ENCODE results near the gene CHST15. TPM values are rescaled to one million over a fixed set of nuclear protein-coding genes. Genes with fewer than 3 reads are reported as not detected.

Gene CHST15
- total RNA-seq, 2 experiments from 2014 or later, result 0.12 to 0.25 TPM

DNA sequence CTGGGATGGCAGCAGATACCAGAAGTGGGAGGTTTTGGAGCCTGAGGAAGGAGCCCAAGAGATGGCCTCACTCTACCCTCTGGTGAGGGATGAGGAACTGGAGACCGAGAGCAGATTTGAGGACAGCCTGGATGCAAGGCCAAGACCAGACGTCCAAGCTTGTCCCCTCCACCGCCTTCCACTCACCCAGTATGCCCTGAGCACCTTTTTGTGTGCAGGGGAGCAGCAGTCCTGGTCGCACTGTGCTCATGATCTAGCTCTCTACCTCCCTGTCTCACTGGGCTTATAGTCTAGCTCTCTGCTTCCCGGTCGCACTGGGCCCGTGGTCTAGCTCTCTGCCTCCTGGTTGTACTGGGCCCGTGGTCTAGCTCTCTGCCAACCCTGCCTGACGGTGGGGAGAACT lies 33.6 kb upstream of the CHST15 start:
- no peak for DNase-seq
- no peak overlapping the region for H3K27ac Mint-ChIP-seq
- peaks cover 7% of the 10 kb centered on the region for H3K27me3 Mint-ChIP-seq
- H3K4me1 Mint-ChIP-seq, result no peaks in the 10 kb centered on the region
- H3K4me3 Mint-ChIP-seq, result no peak overlapping the region
- no peaks in the 10 kb centered on the region for H3K36me3 Mint-ChIP-seq
- no peaks in the 10 kb centered on the region for H3K9me3 Mint-ChIP-seq

DNA sequence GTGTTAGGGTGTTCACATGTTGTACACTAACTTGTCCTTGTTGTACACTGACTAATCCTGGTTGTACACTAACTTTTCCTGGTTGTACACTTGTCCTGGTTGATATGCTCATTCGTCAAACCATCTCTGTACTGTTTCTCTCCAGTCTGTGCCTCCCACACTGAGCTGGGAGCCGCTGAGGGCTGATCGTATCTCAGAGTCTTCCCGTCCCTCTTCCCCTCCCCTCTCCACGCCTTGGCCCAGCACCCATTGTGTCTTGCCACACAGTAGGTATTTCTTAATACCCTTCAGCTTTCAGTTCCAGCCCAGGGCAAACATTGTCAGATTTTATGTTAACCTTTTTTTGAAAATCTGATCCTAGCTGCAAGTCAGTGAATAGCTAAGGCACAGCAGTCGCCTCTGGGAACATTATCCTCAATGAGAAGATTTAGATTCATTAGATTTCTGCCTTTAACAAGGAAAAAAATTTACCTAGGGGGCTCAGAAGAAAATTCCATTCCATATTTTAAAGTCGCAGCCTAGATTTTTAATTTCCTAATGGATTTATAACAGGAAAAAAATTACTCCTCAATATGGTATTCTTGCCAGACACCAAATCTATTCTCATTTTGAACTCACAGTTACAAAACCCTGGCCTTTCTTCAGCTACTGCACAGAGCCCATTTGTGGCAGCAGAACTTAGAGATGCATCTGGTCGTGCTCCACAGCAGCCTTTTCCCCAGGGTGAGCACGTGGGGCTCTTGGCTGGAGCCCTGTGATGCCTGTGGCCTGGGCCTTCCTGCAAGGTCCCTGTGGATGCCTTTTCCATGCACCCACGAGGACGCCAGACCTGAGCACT lies 33.0 kb upstream of the CHST15 start:
- no peak overlapping the region for H3K27ac Mint-ChIP-seq
- H3K4me1 Mint-ChIP-seq, result no peaks in the 10 kb centered on the region
- no peak for DNase-seq
- H3K27me3 Mint-ChIP-seq, result peaks cover 7% of the 10 kb centered on the region
- no peak overlapping the region for H3K4me3 Mint-ChIP-seq
- no peaks in the 10 kb centered on the region for H3K36me3 Mint-ChIP-seq
- H3K9me3 Mint-ChIP-seq, result no peaks in the 10 kb centered on the region

DNA sequence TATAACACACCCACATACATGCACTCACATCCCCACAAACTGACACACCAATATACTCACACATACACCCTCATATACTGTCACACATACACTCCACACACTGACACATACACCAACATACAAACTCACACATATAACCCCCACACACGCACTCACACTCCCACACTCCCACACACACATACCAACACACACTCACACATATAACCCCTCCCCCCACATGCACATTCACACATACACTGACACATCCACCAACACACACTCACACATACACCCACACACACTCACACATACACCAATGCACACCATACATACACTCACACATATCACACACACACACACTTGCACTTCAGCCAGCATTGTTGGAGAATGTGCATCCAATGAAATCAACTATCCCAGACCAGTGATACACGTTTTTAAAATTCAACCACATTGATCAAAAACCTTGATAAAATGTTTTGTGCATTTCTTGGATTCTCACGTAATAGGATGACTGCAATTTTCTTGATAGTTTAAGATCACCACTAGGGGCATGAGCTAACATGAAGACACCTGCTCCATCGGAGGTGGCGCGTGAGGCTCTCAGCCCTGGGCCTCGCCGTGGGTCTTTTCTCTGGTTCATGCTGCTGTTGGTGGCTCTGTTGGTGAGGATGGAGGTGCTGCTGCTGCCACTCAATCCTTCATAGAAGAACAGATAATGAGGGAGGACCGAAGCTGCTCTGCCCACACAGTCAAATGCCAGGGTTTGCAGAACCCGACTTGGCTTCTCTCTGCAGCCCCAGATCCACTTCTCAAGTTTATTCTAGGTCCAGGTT lies 32.1 kb upstream of the CHST15 start:
- H3K4me1 Mint-ChIP-seq, result no peaks in the 10 kb centered on the region
- H3K27me3 Mint-ChIP-seq, result peaks cover 1% of the 10 kb centered on the region
- H3K27ac Mint-ChIP-seq, result no peak overlapping the region
- H3K36me3 Mint-ChIP-seq, result no peaks in the 10 kb centered on the region
- no peaks in the 10 kb centered on the region for H3K9me3 Mint-ChIP-seq
- H3K4me3 Mint-ChIP-seq, result no peak overlapping the region
- no peak for DNase-seq

DNA sequence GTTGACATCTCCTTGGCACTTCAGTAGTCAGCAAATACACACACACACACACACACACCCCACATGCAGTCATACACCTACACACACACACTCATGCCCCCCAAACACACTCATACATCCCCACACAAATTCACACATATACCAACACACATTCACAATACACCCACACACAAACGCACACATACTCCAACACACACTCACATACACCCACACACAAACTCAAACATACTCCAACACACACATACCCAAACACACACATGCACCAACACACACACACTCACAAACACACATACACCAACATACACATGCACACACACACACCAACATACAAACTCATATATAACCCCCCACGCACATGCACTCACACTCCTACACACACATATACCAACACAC lies 31.4 kb upstream of the CHST15 start:
- H3K36me3 Mint-ChIP-seq, result no peaks in the 10 kb centered on the region
- DNase-seq, result no peak
- H3K9me3 Mint-ChIP-seq, result no peaks in the 10 kb centered on the region
- H3K4me1 Mint-ChIP-seq, result no peaks in the 10 kb centered on the region
- no peak overlapping the region for H3K27ac Mint-ChIP-seq
- H3K4me3 Mint-ChIP-seq, result no peak overlapping the region
- H3K27me3 Mint-ChIP-seq, result no peaks in the 10 kb centered on the region

DNA sequence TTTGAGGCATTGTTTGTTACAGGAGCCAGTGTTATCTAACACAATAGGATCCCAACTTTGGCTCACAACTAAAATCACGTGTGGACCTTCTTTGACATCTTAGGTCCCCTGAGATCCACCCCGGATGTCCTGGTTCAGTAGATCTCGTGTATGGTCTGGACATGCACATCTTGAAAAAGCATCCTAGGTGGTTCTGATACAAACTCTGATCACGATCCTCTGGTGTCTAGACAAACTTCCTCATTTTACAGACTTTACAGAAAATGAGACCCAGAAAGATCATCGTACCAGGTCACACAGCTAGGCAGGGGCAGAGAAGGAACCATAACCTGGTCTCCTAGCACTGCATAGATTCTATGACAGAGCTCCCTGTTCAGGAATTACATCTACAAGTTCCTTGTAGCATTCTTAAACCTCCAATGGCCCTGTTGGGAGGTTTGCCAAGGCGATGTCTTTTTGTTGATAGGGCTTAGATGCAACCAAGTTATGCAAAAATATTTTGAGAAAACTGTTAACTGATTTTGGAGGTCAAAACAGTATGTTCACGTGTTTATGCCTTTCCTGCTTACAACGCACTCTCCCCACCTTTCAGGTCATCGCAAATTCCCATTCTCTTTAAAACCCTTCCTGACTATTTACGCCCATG lies 30.8 kb upstream of the CHST15 start:
- Mint-ChIP-seq H3K4me3 (no peak overlapping the region), H3K27me3 (no peaks in the 10 kb centered on the region), H3K9me3 (no peaks in the 10 kb centered on the region), H3K36me3 (no peaks in the 10 kb centered on the region), H3K4me1 (no peaks in the 10 kb centered on the region), H3K27ac (no peak overlapping the region)
- DNase-seq, result no peak

DNA sequence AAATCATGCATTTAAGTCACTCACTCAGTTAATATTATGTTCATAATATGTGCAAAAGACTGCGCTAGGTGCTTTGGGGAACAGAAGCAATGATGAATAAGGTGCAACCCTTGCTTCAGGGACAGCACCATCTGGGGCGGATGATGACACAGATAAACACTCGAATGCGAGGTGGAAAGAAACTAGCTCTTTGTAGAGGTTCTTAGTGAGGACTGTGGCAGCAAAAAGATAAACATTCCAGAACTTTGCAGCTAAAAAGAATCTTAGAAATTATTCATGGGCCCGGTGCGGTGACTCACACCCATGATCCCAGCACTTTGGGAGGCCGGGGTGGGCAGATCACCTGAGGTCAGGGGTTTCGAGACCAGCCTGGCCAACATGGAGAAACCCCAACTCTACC lies 29.8 kb upstream of the CHST15 start:
- no peak overlapping the region for H3K4me3 Mint-ChIP-seq
- no peak overlapping the region for H3K27ac Mint-ChIP-seq
- H3K9me3 Mint-ChIP-seq, result no peaks in the 10 kb centered on the region
- H3K4me1 Mint-ChIP-seq, result no peaks in the 10 kb centered on the region
- no peak for DNase-seq
- H3K27me3 Mint-ChIP-seq, result no peaks in the 10 kb centered on the region
- H3K36me3 Mint-ChIP-seq, result no peaks in the 10 kb centered on the region

GRCh38 chr10:124122211-124122610 lies 28.8 kb upstream of the CHST15 start:
- no peak for DNase-seq
- Mint-ChIP-seq H3K9me3 (no peaks in the 10 kb centered on the region), H3K4me3 (no peak overlapping the region), H3K27ac (no peak overlapping the region), H3K27me3 (no peaks in the 10 kb centered on the region), H3K4me1 (no peaks in the 10 kb centered on the region), H3K36me3 (no peaks in the 10 kb centered on the region)

DNA sequence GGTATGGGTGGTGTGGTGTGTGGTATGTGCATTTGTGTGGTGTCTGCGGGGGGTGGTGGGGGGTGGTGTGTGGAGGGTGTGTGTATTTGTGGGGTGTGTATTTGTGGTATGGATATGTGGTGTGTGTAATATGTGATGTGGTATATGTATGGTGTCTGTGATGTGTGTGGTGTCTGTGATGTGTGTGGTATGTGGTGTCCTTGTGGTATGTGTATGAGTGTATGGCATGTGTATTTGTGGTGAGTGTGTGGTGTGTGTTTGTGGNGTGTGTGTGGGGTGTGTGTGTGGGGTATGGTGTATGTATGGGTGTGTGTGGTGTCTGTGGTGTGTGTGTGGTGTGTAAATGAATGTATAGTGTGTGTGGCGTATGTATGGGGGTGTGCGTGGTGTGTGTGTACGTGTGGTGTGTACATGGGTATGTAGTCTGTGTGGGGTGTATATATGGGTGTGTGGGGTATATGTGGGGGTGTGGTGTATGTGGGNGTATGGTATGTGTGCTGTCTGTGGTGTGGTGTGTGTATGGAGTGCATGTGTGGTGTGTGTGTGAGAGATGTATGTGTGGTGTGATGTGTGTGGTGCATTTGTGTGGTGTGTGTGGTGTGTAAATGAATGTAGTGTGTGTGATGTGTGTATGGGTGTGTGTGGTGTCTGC lies 27.1 kb upstream of the CHST15 start:
- Mint-ChIP-seq H3K27ac (no peak overlapping the region), H3K9me3 (no peaks in the 10 kb centered on the region), H3K27me3 (no peaks in the 10 kb centered on the region), H3K4me3 (no peak overlapping the region), H3K36me3 (no peaks in the 10 kb centered on the region), H3K4me1 (no peaks in the 10 kb centered on the region)
- no peak for DNase-seq

GRCh38 chr10:124119946-124120345 lies 26.5 kb upstream of the CHST15 start:
- Mint-ChIP-seq H3K36me3 (no peaks in the 10 kb centered on the region), H3K4me1 (no peaks in the 10 kb centered on the region), H3K4me3 (no peak overlapping the region), H3K27me3 (no peaks in the 10 kb centered on the region), H3K27ac (no peak overlapping the region), H3K9me3 (no peaks in the 10 kb centered on the region)
- no peak for DNase-seq

- Mint-ChIP-seq H3K36me3 (no peaks in the 10 kb centered on the region), H3K27me3 (no peaks in the 10 kb centered on the region), H3K4me3 (no peak overlapping the region)
Measured at GRCh38 chr10:124119216-124119615, 25.8 kb upstream of the CHST15 start.

DNA sequence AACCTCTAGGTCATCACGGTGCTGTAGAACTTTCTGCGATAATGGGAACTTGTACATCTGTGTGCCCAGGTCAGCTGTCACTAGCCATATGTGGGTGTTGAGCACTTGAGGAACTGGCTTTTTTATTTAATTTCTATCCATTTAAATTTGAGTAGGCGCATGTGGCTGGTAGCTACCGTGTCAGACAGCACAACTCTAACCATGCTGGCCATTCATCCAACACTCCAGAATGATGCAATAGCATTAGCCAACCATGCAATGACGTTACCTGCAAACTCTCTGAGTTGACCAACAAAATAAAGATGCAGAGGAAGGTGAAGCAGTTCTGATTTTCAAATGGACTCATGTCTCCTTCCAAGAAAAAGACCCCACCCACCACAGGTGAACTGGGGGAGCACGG lies 24.4 kb upstream of the CHST15 start:
- no peak for DNase-seq
- Mint-ChIP-seq H3K36me3 (no peaks in the 10 kb centered on the region), H3K4me3 (no peak overlapping the region), H3K9me3 (no peaks in the 10 kb centered on the region), H3K27ac (no peak overlapping the region), H3K4me1 (no peaks in the 10 kb centered on the region), H3K27me3 (no peaks in the 10 kb centered on the region)

More at GRCh38 chr10:124119216-124119615, 25.8 kb upstream of the CHST15 start:
- Mint-ChIP-seq H3K9me3 (no peaks in the 10 kb centered on the region), H3K4me1 (no peaks in the 10 kb centered on the region), H3K27ac (no peak overlapping the region)
- DNase-seq, result no peak

- Mint-ChIP-seq H3K27ac (no peak overlapping the region), H3K27me3 (no peaks in the 10 kb centered on the region), H3K4me1 (no peaks in the 10 kb centered on the region), H3K9me3 (no peaks in the 10 kb centered on the region), H3K36me3 (no peaks in the 10 kb centered on the region), H3K4me3 (no peak overlapping the region)
- DNase-seq, result no peak
Measured at GRCh38 chr10:124117511-124117785, 24.1 kb upstream of the CHST15 start.

DNA sequence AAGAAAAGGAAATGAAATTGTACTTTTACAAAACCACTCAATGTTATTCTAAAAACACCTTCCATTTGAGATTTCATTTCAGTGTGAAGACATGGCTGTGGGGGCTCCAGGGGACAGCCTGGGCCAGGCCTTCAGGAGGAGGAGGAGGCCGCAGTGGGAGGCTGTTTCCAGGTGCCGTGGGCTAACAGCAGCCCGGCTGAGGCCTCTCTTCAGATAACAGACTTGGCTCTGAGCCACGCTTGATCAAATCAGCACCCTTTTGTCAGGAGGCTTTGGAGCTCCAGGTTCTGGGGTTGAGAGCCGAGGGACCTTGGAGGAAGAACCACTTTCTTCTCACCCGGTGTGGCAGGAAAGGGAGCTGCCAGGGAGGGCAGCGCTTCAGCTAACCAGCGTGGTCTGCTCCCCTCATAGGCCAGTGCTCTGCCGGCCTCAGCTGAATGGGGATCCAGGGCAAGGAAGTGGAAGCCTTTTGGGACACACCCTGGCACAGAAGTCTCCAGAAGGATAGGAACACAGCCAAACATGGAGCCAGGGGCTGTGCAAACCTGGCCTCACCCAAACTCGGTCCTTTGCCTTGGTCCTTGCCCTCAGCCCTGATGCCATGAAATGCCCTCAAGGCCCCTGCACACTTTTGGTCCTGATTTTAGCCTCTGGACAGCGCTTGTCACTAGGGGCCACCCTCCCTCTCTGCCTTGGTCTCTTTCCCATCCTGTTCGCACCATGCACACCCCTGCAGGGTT lies 23.5 kb upstream of the CHST15 start:
- no peak for DNase-seq
- Mint-ChIP-seq H3K9me3 (no peaks in the 10 kb centered on the region), H3K4me3 (no peak overlapping the region), H3K36me3 (no peaks in the 10 kb centered on the region), H3K4me1 (no peaks in the 10 kb centered on the region), H3K27me3 (no peaks in the 10 kb centered on the region), H3K27ac (no peak overlapping the region)

DNA sequence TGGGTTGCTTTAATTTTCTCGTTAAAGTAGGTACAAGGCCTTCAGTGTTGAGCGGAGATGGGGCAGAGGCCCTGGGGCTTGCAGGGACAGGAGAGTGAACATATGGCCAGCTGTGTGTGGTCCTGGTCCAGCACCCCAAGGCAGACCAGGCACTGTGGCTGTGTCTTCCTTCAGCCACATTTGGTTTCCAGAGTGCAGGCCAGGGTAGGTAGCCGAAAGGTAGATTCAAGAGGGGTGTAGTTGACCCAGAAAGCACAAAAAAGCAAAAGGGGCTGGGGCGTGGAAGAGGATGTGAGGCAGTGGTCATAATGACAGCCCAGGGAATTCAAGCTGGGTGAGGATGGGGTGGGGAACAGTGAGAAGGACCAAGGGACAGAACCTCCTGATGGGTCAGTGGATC lies 21.3 kb upstream of the CHST15 start:
- no peak overlapping the region for H3K4me3 Mint-ChIP-seq
- no peaks in the 10 kb centered on the region for H3K36me3 Mint-ChIP-seq
- H3K27ac Mint-ChIP-seq, result no peak overlapping the region
- peaks cover 5% of the 10 kb centered on the region for H3K27me3 Mint-ChIP-seq
- no peak for DNase-seq
- no peaks in the 10 kb centered on the region for H3K4me1 Mint-ChIP-seq
- no peaks in the 10 kb centered on the region for H3K9me3 Mint-ChIP-seq
